ENCODE data around the gene AREG.

Gene AREG

GRCh38 chr4:74407891-74408290 is 37.0 kb upstream of the AREG start:
- TF ChIP-seq CTCF (IDR thresholded peaks at IDR 0.05; ENCODE audit: control insufficient read depth, insufficient read depth, low read depth, low read length, missing control alignments): no peak
- no peak for DNase-seq (ENCODE audit: low read depth)
- no peak overlapping the region for H3K4me3 ChIP-seq (ENCODE audit: control insufficient read depth, low read depth, low read length)

- no peak overlapping the region for H3K4me3 ChIP-seq (ENCODE audit: control insufficient read depth, low read depth, low read length)
- TF ChIP-seq CTCF (IDR thresholded peaks at IDR 0.05; ENCODE audit: control insufficient read depth, insufficient read depth, low read depth, low read length, missing control alignments): no peak
- DNase-seq (ENCODE audit: low read depth): no peak
Measured at GRCh38 chr4:74408639-74409038, 36.3 kb upstream of the AREG start.

GRCh38 chr4:74410272-74410671 is 34.7 kb upstream of the AREG start:
- DNase-seq (ENCODE audit: low read depth): no peak
- H3K4me3 ChIP-seq (ENCODE audit: control insufficient read depth, low read depth, low read length): no peak overlapping the region
- TF ChIP-seq CTCF (IDR thresholded peaks at IDR 0.05; ENCODE audit: control insufficient read depth, insufficient read depth, low read depth, low read length, missing control alignments): no peak

DNA sequence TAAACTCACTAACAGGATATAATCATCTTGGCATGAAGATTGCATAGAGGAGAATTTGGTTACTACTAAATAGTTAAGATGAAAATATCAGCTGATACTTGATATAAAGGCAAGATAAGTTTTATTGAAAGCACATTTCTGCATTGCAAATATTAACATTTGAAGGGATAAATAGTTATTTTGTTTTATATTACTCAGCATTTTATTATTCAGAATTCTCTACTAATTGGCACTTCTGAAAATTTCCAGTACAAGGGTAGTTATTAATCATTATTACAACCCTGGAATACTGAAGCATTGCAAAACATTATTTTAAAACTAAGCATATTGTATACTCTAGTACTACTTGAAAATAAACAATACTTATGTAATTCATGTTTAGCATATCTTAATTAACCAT is 32.7 kb upstream of the AREG start:
- no peak for DNase-seq (ENCODE audit: low read depth)
- H3K4me3 ChIP-seq (ENCODE audit: control insufficient read depth, low read depth, low read length): no peak overlapping the region
- no peak for TF ChIP-seq CTCF (IDR thresholded peaks at IDR 0.05; ENCODE audit: control insufficient read depth, insufficient read depth, low read depth, low read length, missing control alignments)

DNA sequence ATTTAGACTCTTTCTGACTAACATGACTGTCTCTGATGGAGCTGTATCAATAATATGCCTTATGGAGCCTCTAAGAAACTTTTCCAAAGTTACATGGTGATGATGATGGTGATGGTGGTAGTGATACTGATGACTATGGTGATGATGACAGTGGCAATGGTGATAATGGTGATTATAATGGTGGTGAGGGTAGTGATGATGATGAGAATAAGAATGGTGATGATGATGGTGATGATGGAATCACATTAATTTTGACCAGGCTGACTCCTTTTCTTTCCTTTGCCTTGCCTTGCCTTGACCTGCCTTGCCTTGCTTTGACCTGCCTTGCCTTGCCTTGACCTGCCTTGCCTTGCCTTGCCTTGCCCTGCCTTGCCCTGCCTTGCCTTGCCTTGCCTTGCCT is 31.7 kb upstream of the AREG start:
- DNase-seq (ENCODE audit: low read depth): no peak
- no peak for TF ChIP-seq CTCF (IDR thresholded peaks at IDR 0.05; ENCODE audit: control insufficient read depth, insufficient read depth, low read depth, low read length, missing control alignments)
- no peak overlapping the region for H3K4me3 ChIP-seq (ENCODE audit: control insufficient read depth, low read depth, low read length)

DNA sequence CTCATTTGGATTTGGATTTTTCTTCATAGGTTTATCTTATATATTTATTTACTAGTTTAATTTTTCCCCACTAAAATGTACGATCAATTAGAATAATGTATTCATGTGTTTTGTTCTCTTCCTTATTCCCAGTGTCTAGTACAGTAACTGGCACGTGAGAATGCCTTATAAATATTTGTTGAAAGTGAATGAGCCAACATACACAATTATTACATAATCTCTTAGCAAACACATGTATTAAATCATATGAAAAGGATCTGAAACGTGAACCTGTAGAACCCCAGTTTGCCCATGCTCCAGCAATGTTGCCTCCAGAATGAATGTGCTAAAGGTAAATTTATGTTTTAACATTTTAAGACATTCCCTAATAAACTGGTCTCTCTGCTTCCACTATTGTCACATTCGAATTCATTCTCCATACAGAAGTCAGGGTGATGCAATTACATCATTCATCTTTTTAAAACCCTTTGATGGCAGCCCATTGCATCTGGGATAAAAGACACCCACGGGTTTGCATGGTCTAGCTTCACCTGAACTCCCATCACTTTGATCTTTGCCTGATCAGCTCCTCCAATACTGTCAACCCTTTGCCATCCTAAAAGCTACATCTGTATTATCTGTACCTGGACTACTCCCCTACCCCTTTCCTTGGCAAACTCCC is 30.7 kb upstream of the AREG start:
- no peak for DNase-seq (ENCODE audit: low read depth)

More for the DNA sequence above, 30.7 kb upstream of the AREG start:
- no peak for TF ChIP-seq CTCF (IDR thresholded peaks at IDR 0.05; ENCODE audit: control insufficient read depth, insufficient read depth, low read depth, low read length, missing control alignments)
- H3K4me3 ChIP-seq (ENCODE audit: control insufficient read depth, low read depth, low read length): no peak overlapping the region

Data from AG09309 (cell line).